Stimulated activated CD8-positive, alpha-beta memory T cell treated with anti-CD3 and anti-CD28 coated beads, Interleukin-7, amount 100 ng/mL, for 48 hours (primary cell): Measurements from ENCODE around the gene BBC3.
"Not testable (repeated sequence)": the region's sequence is repeated elsewhere in the genome, so short reads cannot be mapped to it uniquely, and the experiment has no call there.

ENCODE experiments used
- DNase-seq, 2 donors: peaks; one replicate each; pipeline ENCODE4 v3.0.0-alpha.2; 2020; ENCODE audit warnings: low read depth in 1 of 2; ENCODE audit errors: extremely low read depth in 1 of 2

BBC3 gene

GRCh38 chr19:47230921-47231214 lies at the start of gene BBC3:
BBC3 (minus strand) TSS chr19:47231199; CDS start chr19:47228431, 2,768 bp downstream.
- no peak for DNase-seq

GRCh38 chr19:47280183-47280797 lies 49.3 kb upstream of the BBC3 start:
- DNase-seq = peak in 1 of 2 donors; percentile 47

- DNase-seq = not testable (repeated sequence)
Observed at GRCh38 chr19:47276513-47276912, 45.5 kb upstream of the BBC3 start.

GRCh38 chr19:47275791-47276461 lies 44.9 kb upstream of the BBC3 start:
- DNase-seq = no peak

- DNase-seq = no peak
Observed at GRCh38 chr19:47274891-47275761, 44.1 kb upstream of the BBC3 start.

- DNase-seq = peak; percentile 98
Observed at GRCh38 chr19:47274071-47274890, 43.3 kb upstream of the BBC3 start, which contains the start of gene INAFM1. INAFM1 (plus strand) TSS chr19:47274885; CDS start chr19:47274920, 35 bp downstream.

GRCh38 chr19:47273313-47274070 lies 42.5 kb upstream of the BBC3 start:
- DNase-seq = peak; percentile 79 to 89

- DNase-seq = no peak
Observed at GRCh38 chr19:47272448-47273312, 41.7 kb upstream of the BBC3 start.

GRCh38 chr19:47271949-47272348 lies 41.0 kb upstream of the BBC3 start:
- DNase-seq = no peak

- DNase-seq = no peak
Observed at GRCh38 chr19:47270408-47270807, 39.4 kb upstream of the BBC3 start.

GRCh38 chr19:47269596-47269995 lies 38.6 kb upstream of the BBC3 start:
- no peak for DNase-seq

GRCh38 chr19:47268028-47268427 lies 37.0 kb upstream of the BBC3 start:
- no peak for DNase-seq

- DNase-seq = no peak
Observed at GRCh38 chr19:47267350-47267759, 36.4 kb upstream of the BBC3 start.

- no peak for DNase-seq
Observed at GRCh38 chr19:47266401-47266941, 35.5 kb upstream of the BBC3 start.

- no peak for DNase-seq
Observed at GRCh38 chr19:47264629-47265028, 33.6 kb upstream of the BBC3 start.

- DNase-seq = not testable (repeated sequence)
Observed at GRCh38 chr19:47261946-47262793, 31.2 kb upstream of the BBC3 start.

- DNase-seq = no peak
Observed at GRCh38 chr19:47260476-47260875, 29.5 kb upstream of the BBC3 start.
